ENCODE results near the gene IGF1R. TPM values are rescaled to one million over a fixed set of nuclear protein-coding genes. Genes with fewer than 3 reads are reported as not detected.

Gene IGF1R
- total RNA-seq, 3 donors from 2014 or later, result 34.7 to 65.2 (median 47.7) TPM

- intact Hi-C loops (cut with DNase I, micrococcal nuclease), result no loop called here
- DNase-seq (peak in 1 of 3 donors; percentile 48), ATAC-seq (peak; percentile 6)
- H3K4me3 ChIP-seq, result peak overlapping the region; percentile 54
- no peaks in the 10 kb centered on the region for H3K9me3 ChIP-seq
- H3K4me1 ChIP-seq (ENCODE audit: low read depth), result peaks cover 7% of the 10 kb centered on the region
- H3K36me3 ChIP-seq (ENCODE audit: low read depth), result no peaks in the 10 kb centered on the region
- TF ChIP-seq CTCF (IDR thresholded peaks at IDR 0.05), result no peak
Observed at GRCh38 chr15:98650417-98651035, 2.2 kb downstream of the IGF1R start.

DNA sequence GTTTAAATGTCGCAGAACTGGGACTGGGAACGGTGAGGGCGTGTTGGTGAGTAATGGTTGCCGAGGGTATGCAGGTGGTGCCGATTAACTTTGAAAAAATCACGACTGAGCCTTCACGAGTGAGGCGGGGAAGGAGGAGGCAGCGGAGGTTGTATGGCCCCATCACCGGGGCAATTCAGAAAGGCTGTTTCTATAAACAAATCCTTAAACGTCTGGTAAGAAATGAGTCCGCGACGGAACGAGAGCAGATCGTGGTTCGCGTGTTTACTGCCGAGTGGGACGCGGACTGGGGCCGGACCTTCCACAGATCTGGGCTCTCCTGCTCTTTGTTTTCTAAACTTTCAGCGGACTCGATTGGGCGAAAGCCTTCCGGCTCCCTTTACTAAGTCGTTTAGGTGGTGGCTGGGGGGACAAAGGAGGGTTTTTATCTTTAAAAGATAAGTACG lies 2.7 kb downstream of the IGF1R start:
- peak; percentile 37 to 57 (median 43) for DNase-seq
- Histone ChIP-seq H3K4me3 (peak overlapping the region; percentile 54), H3K9me3 (no peaks in the 10 kb centered on the region), H3K4me1 (ENCODE audit: low read depth) (peaks cover 7% of the 10 kb centered on the region), H3K36me3 (ENCODE audit: low read depth) (no peaks in the 10 kb centered on the region)
- no peak for ATAC-seq
- intact Hi-C loops (cut with DNase I, micrococcal nuclease), result no loop called here
- no peak for TF ChIP-seq CTCF (IDR thresholded peaks at IDR 0.05)

DNA sequence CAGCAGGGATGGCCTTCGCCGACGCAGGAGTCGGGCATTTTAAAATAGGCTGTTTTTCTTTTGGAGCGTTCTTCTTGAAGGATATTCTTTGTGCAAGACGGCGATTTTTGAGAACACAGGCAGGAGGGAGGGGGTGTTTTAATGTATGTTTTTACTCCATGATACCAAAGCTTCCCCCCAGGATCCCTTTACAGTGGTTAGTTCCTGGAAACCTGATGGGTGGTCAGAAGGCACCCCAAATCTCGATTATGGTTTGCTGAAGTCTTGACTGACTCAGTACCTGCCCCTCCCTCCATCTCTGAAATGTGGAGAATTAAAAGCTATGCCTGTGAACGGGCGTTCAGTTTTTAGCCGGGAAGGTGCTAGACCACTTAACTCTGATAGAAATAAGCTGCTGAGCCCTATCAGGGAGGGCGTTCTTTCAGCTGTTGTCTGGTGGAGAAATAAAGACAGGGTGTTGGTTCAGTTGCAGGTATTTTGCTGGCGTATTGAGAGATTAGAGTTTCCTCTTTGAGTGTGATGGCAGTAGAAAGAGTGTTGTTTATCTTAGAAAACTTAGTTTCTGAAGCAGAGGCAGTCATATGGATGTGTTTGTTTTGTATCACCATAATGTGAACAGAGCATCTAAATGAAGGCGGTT lies 3.4 kb downstream of the IGF1R start:
- H3K9me3 ChIP-seq, result no peaks in the 10 kb centered on the region
- no peak overlapping the region for H3K4me3 ChIP-seq
- peak in 1 of 3 donors; percentile 12 for DNase-seq
- no peaks in the 10 kb centered on the region for H3K36me3 ChIP-seq (ENCODE audit: low read depth)
- intact Hi-C loops (cut with DNase I, micrococcal nuclease), result no loop called here
- no peak for ATAC-seq
- peaks cover 7% of the 10 kb centered on the region for H3K4me1 ChIP-seq (ENCODE audit: low read depth)
- TF ChIP-seq CTCF (IDR thresholded peaks at IDR 0.05), result no peak

GRCh38 chr15:98653686-98654085 lies 5.3 kb downstream of the IGF1R start:
- Histone ChIP-seq H3K9me3 (no peaks in the 10 kb centered on the region), H3K4me1 (ENCODE audit: low read depth) (peaks cover 7% of the 10 kb centered on the region), H3K4me3 (no peak overlapping the region), H3K36me3 (ENCODE audit: low read depth) (no peaks in the 10 kb centered on the region)
- intact Hi-C loops (cut with DNase I, micrococcal nuclease), result no loop called here
- no peak for TF ChIP-seq CTCF (IDR thresholded peaks at IDR 0.05)
- DNase-seq, result no peak
- ATAC-seq, result no peak

DNA sequence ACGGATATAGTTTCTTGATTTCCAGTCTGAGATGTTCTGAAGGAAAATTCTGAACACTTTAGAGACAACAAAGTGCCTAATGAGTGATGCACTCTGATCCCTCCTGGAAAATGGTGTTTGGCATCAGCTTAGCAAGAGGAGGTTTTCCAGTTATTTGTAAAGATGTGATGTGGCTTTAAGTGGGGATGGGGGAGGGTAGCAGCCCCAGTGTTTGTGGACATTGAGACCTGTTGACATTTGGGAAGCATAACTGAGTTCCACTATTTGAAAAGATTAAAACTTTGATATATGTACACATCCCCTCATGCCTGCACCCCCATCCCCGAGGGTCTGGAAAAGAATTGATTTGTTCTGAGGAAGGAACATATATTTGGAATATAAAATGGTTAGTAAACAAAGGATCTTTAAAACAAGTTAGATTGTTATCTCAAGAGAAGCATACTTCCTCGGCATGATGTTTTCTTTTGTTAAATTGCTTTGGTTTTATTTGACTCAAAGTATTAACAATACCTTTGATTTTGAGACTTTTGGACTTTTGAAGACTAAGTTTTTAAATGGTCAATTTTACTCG lies 6.5 kb downstream of the IGF1R start:
- intact Hi-C loops (cut with DNase I, micrococcal nuclease), result no loop called here
- DNase-seq (no peak), ATAC-seq (no peak)
- no peak for TF ChIP-seq CTCF (IDR thresholded peaks at IDR 0.05)
- H3K36me3 ChIP-seq (ENCODE audit: low read depth), result no peaks in the 10 kb centered on the region
- no peak overlapping the region for H3K4me3 ChIP-seq
- peaks cover 7% of the 10 kb centered on the region for H3K4me1 ChIP-seq (ENCODE audit: low read depth)
- H3K9me3 ChIP-seq, result no peaks in the 10 kb centered on the region
